Measurements from ENCODE around the gene UNC5B.

The UNC5B gene

GRCh38 chr10:71278691-71279588 lies 66.6 kb downstream of the UNC5B start:
- TF ChIP-seq CTCF (IDR thresholded peaks at IDR 0.05; ENCODE audit: low read depth, low read length, missing control alignments), result no peak
- H3K4me3 ChIP-seq (replicated peaks; ENCODE audit: low read depth, low read length), result no peak overlapping the region
- DNase-seq (ENCODE audit: extremely low read depth, low read depth), result no peak

- no peak overlapping the region for H3K4me3 ChIP-seq (replicated peaks; ENCODE audit: low read depth, low read length)
- no peak for TF ChIP-seq CTCF (IDR thresholded peaks at IDR 0.05; ENCODE audit: low read depth, low read length, missing control alignments)
- DNase-seq (ENCODE audit: extremely low read depth, low read depth), result no peak
Measured at GRCh38 chr10:71279590-71280170, 67.3 kb downstream of the UNC5B start.

- DNase-seq (ENCODE audit: extremely low read depth, low read depth), result no peak
- H3K4me3 ChIP-seq (replicated peaks; ENCODE audit: low read depth, low read length), result no peak overlapping the region
- no peak for TF ChIP-seq CTCF (IDR thresholded peaks at IDR 0.05; ENCODE audit: low read depth, low read length, missing control alignments)
Measured at GRCh38 chr10:71280216-71280615, 67.8 kb downstream of the UNC5B start.

GRCh38 chr10:71280825-71281224 lies 68.5 kb downstream of the UNC5B start:
- TF ChIP-seq CTCF (IDR thresholded peaks at IDR 0.05; ENCODE audit: low read depth, low read length, missing control alignments), result no peak
- H3K4me3 ChIP-seq (replicated peaks; ENCODE audit: low read depth, low read length), result no peak overlapping the region
- no peak for DNase-seq (ENCODE audit: extremely low read depth, low read depth)

GRCh38 chr10:71281646-71282322 lies 69.4 kb downstream of the UNC5B start:
- TF ChIP-seq CTCF (IDR thresholded peaks at IDR 0.05; ENCODE audit: low read depth, low read length, missing control alignments), result no peak
- no peak overlapping the region for H3K4me3 ChIP-seq (replicated peaks; ENCODE audit: low read depth, low read length)
- DNase-seq (ENCODE audit: extremely low read depth, low read depth), result no peak

- H3K4me3 ChIP-seq (replicated peaks; ENCODE audit: low read depth, low read length), result no peak overlapping the region
- no peak for DNase-seq (ENCODE audit: extremely low read depth, low read depth)
- no peak for TF ChIP-seq CTCF (IDR thresholded peaks at IDR 0.05; ENCODE audit: low read depth, low read length, missing control alignments)
Measured at GRCh38 chr10:71282323-71282680, 69.9 kb downstream of the UNC5B start.

Measured in HFF-Myc (cell line).